NCI-H524 treated with DMSO at 0.1 percent for 48 hours (cell line): ENCODE results near the gene OVOL1.
"Not testable (repeated sequence)": the region's sequence is repeated elsewhere in the genome, so short reads cannot be mapped to it uniquely, and the experiment has no call there.

Source experiments
- DNase-seq: peaks from one replicate; lab custom pipeline; 2025; lab: John Stamatoyannopoulos, UW

Gene OVOL1

GRCh38 chr11:65814986-65815565, 28.2 kb downstream of the OVOL1 start:
- DNase-seq = no peak

- no peak for DNase-seq
Observed at GRCh38 chr11:65816696-65817095, 29.8 kb downstream of the OVOL1 start.

GRCh38 chr11:65817312-65817834, 30.5 kb downstream of the OVOL1 start:
- DNase-seq = no peak

GRCh38 chr11:65817835-65818680, 31.2 kb downstream of the OVOL1 start:
- DNase-seq = peak; percentile 34

- DNase-seq = no peak
Observed at GRCh38 chr11:65821107-65821506, 34.2 kb downstream of the OVOL1 start.

- no peak for DNase-seq
Observed at GRCh38 chr11:65822776-65823528, 36.1 kb downstream of the OVOL1 start.

- DNase-seq = no peak
Observed at GRCh38 chr11:65826984-65827735, 40.3 kb downstream of the OVOL1 start.

GRCh38 chr11:65829459-65829858, 42.6 kb downstream of the OVOL1 start:
- DNase-seq = no peak

GRCh38 chr11:65832231-65832630, 45.4 kb downstream of the OVOL1 start:
- DNase-seq = not testable (repeated sequence)

- DNase-seq = peak; percentile 45
Observed at GRCh38 chr11:65833297-65834030, 46.6 kb downstream of the OVOL1 start, which contains the start of gene SNX32. Gene SNX32, plus strand, starts transcription at chr11:65833963. Its CDS starts 103 bp downstream, at chr11:65834066.

GRCh38 chr11:65834202-65834601, 47.3 kb downstream of the OVOL1 start:
- no peak for DNase-seq

GRCh38 chr11:65842144-65842543, 55.3 kb downstream of the OVOL1 start:
- no peak for DNase-seq

GRCh38 chr11:65843811-65844210, 56.9 kb downstream of the OVOL1 start:
- no peak for DNase-seq

- no peak for DNase-seq
Observed at GRCh38 chr11:65844231-65844872, 57.5 kb downstream of the OVOL1 start.
